MM.1S (cell line): ENCODE measurements around the gene ANO3.

Experiments used
- EZH2 ChIP-seq: fragments of 300-600 bp; sonication (generic); optimal IDR thresholded peaks from 2 replicates; pipeline ENCODE3; 2017; ENCODE audit warnings: low read depth, mild to moderate bottlenecking, antibody characterized with exemption, low read length, mixed read lengths
- EZH2phosphoT487 ChIP-seq: fragments of 300-600 bp; sonication (generic); IDR thresholded peaks from 2 replicates; pipeline ENCODE4 v1.6.1; 2018; ENCODE audit warnings: antibody characterized with exemption, low read length
- TF ChIP-seq, protein P1 (sequence below): fragments of 300-600 bp; sonication (generic); IDR thresholded peaks from 2 replicates; pipeline ENCODE4 v1.5.1; 2016; ENCODE audit warnings: antibody characterized with exemption, low read length, mixed read lengths

DNA sequence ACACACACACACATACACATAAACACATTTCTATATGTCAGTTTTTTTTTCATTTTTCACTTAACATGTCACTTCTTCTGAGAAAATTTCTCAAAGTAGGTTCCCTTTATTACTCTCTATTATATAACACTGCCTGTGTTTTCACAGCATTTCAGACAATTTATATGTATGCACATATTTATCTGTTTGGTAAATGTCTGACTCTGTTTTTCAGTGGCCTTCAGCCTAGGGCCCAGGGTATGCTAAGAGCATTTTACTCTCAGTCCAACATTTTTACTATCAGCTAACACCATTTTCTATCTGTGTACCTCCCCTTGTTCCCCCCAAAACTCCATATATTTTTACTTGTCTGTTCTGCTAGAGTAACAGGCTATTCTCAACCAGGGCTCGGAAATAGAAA lies 92.3 kb downstream of the ANO3 start:
- no peak for TF ChIP-seq EZH2
- TF ChIP-seq, protein P1, sequence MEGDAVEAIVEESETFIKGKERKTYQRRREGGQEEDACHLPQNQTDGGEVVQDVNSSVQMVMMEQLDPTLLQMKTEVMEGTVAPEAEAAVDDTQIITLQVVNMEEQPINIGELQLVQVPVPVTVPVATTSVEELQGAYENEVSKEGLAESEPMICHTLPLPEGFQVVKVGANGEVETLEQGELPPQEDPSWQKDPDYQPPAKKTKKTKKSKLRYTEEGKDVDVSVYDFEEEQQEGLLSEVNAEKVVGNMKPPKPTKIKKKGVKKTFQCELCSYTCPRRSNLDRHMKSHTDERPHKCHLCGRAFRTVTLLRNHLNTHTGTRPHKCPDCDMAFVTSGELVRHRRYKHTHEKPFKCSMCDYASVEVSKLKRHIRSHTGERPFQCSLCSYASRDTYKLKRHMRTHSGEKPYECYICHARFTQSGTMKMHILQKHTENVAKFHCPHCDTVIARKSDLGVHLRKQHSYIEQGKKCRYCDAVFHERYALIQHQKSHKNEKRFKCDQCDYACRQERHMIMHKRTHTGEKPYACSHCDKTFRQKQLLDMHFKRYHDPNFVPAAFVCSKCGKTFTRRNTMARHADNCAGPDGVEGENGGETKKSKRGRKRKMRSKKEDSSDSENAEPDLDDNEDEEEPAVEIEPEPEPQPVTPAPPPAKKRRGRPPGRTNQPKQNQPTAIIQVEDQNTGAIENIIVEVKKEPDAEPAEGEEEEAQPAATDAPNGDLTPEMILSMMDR, result no peak
- no peak for TF ChIP-seq EZH2phosphoT487
